H1 (cell line): ENCODE data around the gene PNCK. TPM values are rescaled to one million over a fixed set of nuclear protein-coding genes. Genes with fewer than 3 reads are reported as not detected.

Source experiments
- CTCF ChIA-PET: fragments of 300-600 bp; sonication (Branson Sonifier 250); formaldehyde crosslinking; loops from one replicate; lab custom pipeline; 2021; ENCODE audit not compliant: partially characterized antibody; lab: Charles Lee
- POLR2A ChIA-PET: fragments of 300-600 bp; sonication (Branson Sonifier 250); formaldehyde crosslinking; loops from one replicate; lab custom pipeline; 2021; ENCODE audit warnings: inconsistent platforms; ENCODE audit not compliant: partially characterized antibody; lab: Charles Lee
- DNase-seq, 2 experiments: peaks; one replicate each; pipeline versions ENCODE4 v3.0.0 to v3.0.0-alpha.2; 2010 to 2022; ENCODE audit warnings: low spot score in 2 of 2, low read depth in 1 of 2, mixed read lengths in 1 of 2
- FAIRE-seq: peaks from 2 replicates; lab custom pipeline; 2011; peaks lifted over from hg19 to GRCh38; lab: Jason Lieb, UNC
- H2AFZ ChIP-seq: 2 replicates; pipeline ENCODE4 v1.8.1; 2012; ENCODE audit warnings: low read length, inconsistent platforms
- H2AK5ac ChIP-seq: 2 replicates; pipeline ENCODE4 v1.6.1; 2013; ENCODE audit warnings: low read depth, low read length
- H2BK120ac ChIP-seq: replicated peaks from 2 replicates; pipeline ENCODE3; 2013; ENCODE audit warnings: low read depth, low read length, inconsistent platforms
- H2BK12ac ChIP-seq: 2 replicates; pipeline ENCODE4 v1.6.1; 2013; ENCODE audit warnings: low read depth, low read length
- H2BK15ac ChIP-seq: 2 replicates; pipeline ENCODE4 v1.6.1; 2013; ENCODE audit warnings: low read length
- H2BK20ac ChIP-seq: 2 replicates; pipeline ENCODE4 v1.6.1; 2013; ENCODE audit warnings: low read length
- H2BK5ac ChIP-seq: 2 replicates; pipeline ENCODE4 v1.6.1; 2013; ENCODE audit warnings: low read depth, low read length
- H3K14ac ChIP-seq: 2 replicates; pipeline ENCODE4 v1.6.1; 2013; ENCODE audit warnings: inconsistent platforms; ENCODE audit not compliant: insufficient read length
- H3K18ac ChIP-seq: 2 replicates; pipeline ENCODE4 v1.6.1; 2013; ENCODE audit warnings: low read length; ENCODE audit errors: extremely low read depth
- H3K23ac ChIP-seq: 2 replicates; pipeline ENCODE4 v1.6.1; 2013; ENCODE audit warnings: inconsistent platforms; ENCODE audit not compliant: insufficient read length
- H3K23me2 ChIP-seq: 2 replicates; pipeline ENCODE4 v1.6.1; 2013; ENCODE audit warnings: low read depth, low read length
- H3K27ac ChIP-seq: 2 replicates; pipeline ENCODE4 v1.6.1; 2011; ENCODE audit warnings: low read depth, low read length, inconsistent platforms
- H3K27me3 ChIP-seq, 4 experiments: replicated peaks in 1 of 4; 1 replicate in 1 of 4; 2 replicates in 3 of 4; pipeline versions ENCODE4 v1.6.1 to v1.8.1; 2011 to 2013; ENCODE audit warnings: low read length in 3 of 4, mild to moderate bottlenecking in 3 of 4, inconsistent platforms in 2 of 4, mixed read lengths in 2 of 4, moderate library complexity in 1 of 4; ENCODE audit not compliant: control insufficient read depth in 3 of 4, insufficient read depth in 3 of 4; ENCODE audit errors: extremely low read depth in 1 of 4
- H3K36me3 ChIP-seq, 4 experiments: 2 replicates each; pipeline versions ENCODE4 v1.6.1 to v1.8.1; 2011 to 2013; ENCODE audit warnings: mild to moderate bottlenecking in 4 of 4, low read length in 3 of 4, moderate library complexity in 2 of 4, control low read depth in 1 of 4, inconsistent platforms in 1 of 4; ENCODE audit not compliant: insufficient read depth in 4 of 4, control insufficient read depth in 2 of 4
- H3K4ac ChIP-seq: replicated peaks from 2 replicates; pipeline ENCODE3; 2013; ENCODE audit warnings: low read length, low read depth, mixed read lengths, inconsistent platforms; ENCODE audit not compliant: insufficient read length
- H3K4me1 ChIP-seq, 4 experiments: replicated peaks in 1 of 4; 1 replicate in 1 of 4; 2 replicates in 3 of 4; pipeline versions ENCODE4 v1.6.1 to v1.8.1; 2011 to 2013; ENCODE audit warnings: low read length in 3 of 4, inconsistent platforms in 2 of 4, mixed read lengths in 1 of 4; ENCODE audit not compliant: insufficient read depth in 4 of 4, control insufficient read depth in 3 of 4
- H3K4me2 ChIP-seq, 2 experiments: 2 replicates each; pipeline versions ENCODE4 v1.6.1 to v1.8.1; 2011 to 2013; ENCODE audit warnings: low read depth in 2 of 2, low read length in 2 of 2, control low read depth in 1 of 2, inconsistent platforms in 1 of 2, mild to moderate bottlenecking in 1 of 2; ENCODE audit not compliant: insufficient read depth in 1 of 2
- H3K4me3 ChIP-seq, 4 experiments: fragments of 200-600, 300-600 bp in 1 of 4; sonication (generic), shearing (Covaris generic), sonication (Bioruptor Twin) in 1 of 4; 2 replicates each; pipeline versions ENCODE4 v1.5.1 to v1.8.1; 2011 to 2016; ENCODE audit warnings: low read length in 4 of 4, low read depth in 3 of 4, control low read depth in 2 of 4, inconsistent platforms in 2 of 4, mild to moderate bottlenecking in 2 of 4, mixed read lengths in 1 of 4, moderate library complexity in 1 of 4; ENCODE audit not compliant: insufficient read depth in 2 of 4; ENCODE audit errors: extremely low read depth in 1 of 4
- H3K56ac ChIP-seq: replicated peaks from 2 replicates; pipeline ENCODE3; 2013; ENCODE audit warnings: low read depth, mild to moderate bottlenecking, mixed read lengths, low read length, inconsistent platforms; ENCODE audit not compliant: insufficient read length
- H3K79me1 ChIP-seq: 2 replicates; pipeline ENCODE4 v1.6.1; 2013; ENCODE audit warnings: low read depth, low read length, control low read depth
- H3K79me2 ChIP-seq, 2 experiments: 2 replicates each; pipeline versions ENCODE4 v1.6.1 to v1.8.1; 2012 to 2013; ENCODE audit warnings: low read length in 2 of 2, mild to moderate bottlenecking in 2 of 2, inconsistent platforms in 1 of 2; ENCODE audit not compliant: insufficient read depth in 2 of 2, control insufficient read depth in 1 of 2
- H3K9ac ChIP-seq, 4 experiments: replicated peaks in 1 of 4; 1 replicate in 1 of 4; 2 replicates in 3 of 4; pipeline versions ENCODE4 v1.6.1 to v1.8.1; 2011 to 2013; ENCODE audit warnings: low read depth in 3 of 4, low read length in 3 of 4, control low read depth in 2 of 4, mild to moderate bottlenecking in 2 of 4, moderate library complexity in 2 of 4, inconsistent platforms in 1 of 4; ENCODE audit errors: extremely low read depth in 1 of 4
- H3K9me3 ChIP-seq, 2 experiments: 2 replicates each; pipeline versions ENCODE4 v1.6.1 to v1.8.1; 2012 to 2013; ENCODE audit warnings: mild to moderate bottlenecking in 2 of 2, moderate library complexity in 2 of 2, control low read depth in 1 of 2, inconsistent platforms in 1 of 2, low read depth in 1 of 2, low read length in 1 of 2, mixed read lengths in 1 of 2; ENCODE audit not compliant: insufficient read depth in 2 of 2
- H4K20me1 ChIP-seq, 2 experiments: replicated peaks in 1 of 2; 2 replicates each; pipeline versions ENCODE3 to v1.8.1; 2011 to 2013; ENCODE audit warnings: inconsistent platforms in 2 of 2, low read length in 2 of 2, mild to moderate bottlenecking in 1 of 2; ENCODE audit not compliant: insufficient read depth in 2 of 2, control insufficient read depth in 1 of 2
- H4K5ac ChIP-seq: 2 replicates; pipeline ENCODE4 v1.6.1; 2013; ENCODE audit warnings: low read length, low read depth, mixed read lengths, inconsistent platforms; ENCODE audit not compliant: insufficient read length
- H4K8ac ChIP-seq: 2 replicates; pipeline ENCODE4 v1.8.0; 2013; ENCODE audit warnings: mild to moderate bottlenecking, moderate library complexity, low read length, inconsistent platforms; ENCODE audit not compliant: insufficient read depth; ENCODE audit errors: extremely low read depth
- H4K91ac ChIP-seq: replicated peaks from 2 replicates; pipeline ENCODE3; 2013; ENCODE audit warnings: low read length, mixed read lengths, inconsistent platforms; ENCODE audit not compliant: insufficient read length
- ASH2L ChIP-seq: fragments of 200-600, 300-600 bp; sonication (generic); IDR thresholded peaks from one replicate; pipeline ENCODE4 v1.7.1; 2017; ENCODE audit warnings: low read length
- CEBPB ChIP-seq: IDR thresholded peaks from 2 replicates; pipeline ENCODE4 v1.6.1; 2012; ENCODE audit warnings: low read depth, low read length
- GTF2F1 ChIP-seq: IDR thresholded peaks from 2 replicates; pipeline ENCODE4 v1.6.1; 2012; ENCODE audit warnings: low read depth, low read length, improper control_type of control experiment, borderline replicate concordance
- MAFK ChIP-seq: IDR thresholded peaks from 2 replicates; pipeline ENCODE4 v1.6.1; 2012; ENCODE audit warnings: low read depth, mild to moderate bottlenecking, improper control_type of control experiment, low read length
- NANOG ChIP-seq: IDR thresholded peaks from 2 replicates; pipeline ENCODE4 v1.6.1; 2011; ENCODE audit warnings: low read length, low read depth, mild to moderate bottlenecking, inconsistent platforms; ENCODE audit not compliant: insufficient read depth, poor library complexity, severe bottlenecking
- POU5F1 ChIP-seq: IDR thresholded peaks from 2 replicates; pipeline ENCODE4 v1.6.1; 2011; ENCODE audit warnings: low read depth, mild to moderate bottlenecking, low read length, moderate library complexity
- SIRT6 ChIP-seq: IDR thresholded peaks from one replicate; pipeline ENCODE4 v1.7.1; 2012; ENCODE audit warnings: low read length, inconsistent platforms
- WGBS, 2 experiments: shearing (Covaris generic) in 1 of 2; methylation state at CpG; one replicate each; pipeline versions ENCODE4 v1.1.6 to v1.1.7; 2013 to 2015; ENCODE audit warnings: low lambda C conversion rate in 2 of 2, mixed read lengths in 2 of 2, inconsistent platforms in 1 of 2, low coverage in 1 of 2, missing lambda C conversion rate in 1 of 2; ENCODE audit not compliant: insufficient replicate concordance in 2 of 2, insufficient coverage in 1 of 2, insufficient read length in 1 of 2; ENCODE audit errors: extremely low coverage in 1 of 2, missing lambda C conversion rate in 1 of 2; 5-methylcytosine and 5-hydroxymethylcytosine counted together
- polyA plus RNA-seq, 7 experiments: library from polyadenylated mRNA; depleted of rRNA in 3 of 7; stranded (reverse) in 5 of 7; unstranded in 2 of 7; fragments of >200 nt in 5 of 7; fragments of 200-250 nt in 2 of 7; gene quantifications; 1 replicate in 5 of 7; 2 replicates in 1 of 7; 4 replicates in 1 of 7; pipeline versions ENCODE4 v1.2.1 to v1.2.3, GENCODE V29; 2011 to 2013; ENCODE audit warnings: missing spikeins in 2 of 7, mixed read lengths in 2 of 7
- total RNA-seq: library from RNA; stranded (reverse); fragmentation: NEBNext Ultra II Directional; extraction: Animal tissue kit (Norgen Biotek cat#: 25700); gene quantifications from 2 replicates; pipeline ENCODE4 v1.2.1, GENCODE V29; 2021
- TF ChIP-seq, protein P1 (sequence below): IDR thresholded peaks from 2 replicates; pipeline ENCODE4 v1.6.1; 2011; ENCODE audit warnings: low read depth, mild to moderate bottlenecking, low read length; ENCODE audit not compliant: insufficient read depth
- TF ChIP-seq, protein P2 (sequence below): IDR thresholded peaks from 2 replicates; pipeline ENCODE4 v1.6.1; 2011; ENCODE audit warnings: low read length, improper control_type of control experiment

The PNCK gene
- total and polyA plus RNA-seq, 2 of the 8 experiments (the other 6 are each of a cell fraction or from before 2014, with no cell fraction given) = 6.2 to 6.3 TPM

DNA sequence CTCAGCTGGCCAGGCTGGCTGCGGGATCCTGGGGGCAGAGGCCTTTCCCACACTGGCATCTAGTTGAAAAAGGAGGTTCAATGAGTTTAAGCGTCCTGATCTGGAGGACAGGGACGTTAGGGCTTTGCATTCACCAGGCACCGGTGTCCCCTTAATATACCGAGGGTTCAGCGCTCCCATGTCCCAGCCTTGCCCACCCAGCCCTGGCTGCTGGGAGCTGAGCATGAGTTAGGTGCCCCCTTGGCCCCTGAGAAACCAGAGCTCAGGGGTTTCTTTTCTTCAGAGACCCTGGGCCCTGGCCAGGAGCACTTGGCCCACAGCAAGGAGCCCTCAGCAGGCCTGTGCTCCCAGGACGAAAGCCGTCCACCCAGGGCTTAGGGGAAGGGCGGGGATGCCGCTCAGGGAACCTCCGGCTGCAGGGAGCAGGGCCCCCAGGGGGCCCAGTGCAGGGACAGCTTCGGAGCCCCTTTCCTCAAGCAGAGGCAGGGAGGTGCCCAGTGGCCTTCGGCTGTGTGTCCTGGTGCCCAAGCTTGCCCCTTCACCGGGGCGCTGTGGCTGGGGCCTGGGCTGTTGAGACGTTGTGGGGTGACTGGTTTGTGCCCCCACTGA lies 47.5 kb downstream of the PNCK start:
- H4K91ac ChIP-seq = no peak overlapping the region
- no peak overlapping the region for H3K56ac ChIP-seq
- H3K4me3 ChIP-seq = no peak overlapping the region
- no peak overlapping the region for H4K8ac ChIP-seq
- no peak overlapping the region for H2BK120ac ChIP-seq
- no peaks in the 10 kb centered on the region for H3K79me2 ChIP-seq
- H2BK12ac ChIP-seq = no peak overlapping the region
- H3K9ac ChIP-seq = no peak overlapping the region
- no peak overlapping the region for H4K5ac ChIP-seq
- H3K4me1 ChIP-seq = peaks cover 0 to 3% (median 0%) of the 10 kb centered on the region in 4 experiments; a peak in 1 of 7 replicates
- no peak overlapping the region for H3K27ac ChIP-seq
- no peaks in the 10 kb centered on the region for H4K20me1 ChIP-seq
- H2BK20ac ChIP-seq = no peak overlapping the region
- H2AK5ac ChIP-seq = no peak overlapping the region
- ChIA-PET POLR2A (no interaction called here), CTCF (interaction anchor here (0.7 to 1.2 kb wide), 7 partner anchors 9 to 154 kb away, joined by 3 to 4 read pairs (median 3); no protein-coding TSS in a partner anchor)
- H2BK15ac ChIP-seq = no peak overlapping the region
- no peaks in the 10 kb centered on the region for H3K79me1 ChIP-seq
- H3K4ac ChIP-seq = no peak overlapping the region
- no peak overlapping the region for H3K23ac ChIP-seq
- no peak overlapping the region for H2BK5ac ChIP-seq
- H3K23me2 ChIP-seq = no peaks in the 10 kb centered on the region
- DNase-seq = no peak
- WGBS, 2 experiments = 92% methylated on average over 8 of the region's 16 CpGs; no CpG with 5 or more reads in 1 of the 2 experiments
- FAIRE-seq = no peak
- H3K9me3 ChIP-seq = no peaks in the 10 kb centered on the region
- H3K36me3 ChIP-seq = no peaks in the 10 kb centered on the region
- no peak overlapping the region for H2AFZ ChIP-seq
- H3K4me2 ChIP-seq = no peak overlapping the region
- no peak overlapping the region for H3K18ac ChIP-seq
- TF ChIP-seq, protein P1, sequence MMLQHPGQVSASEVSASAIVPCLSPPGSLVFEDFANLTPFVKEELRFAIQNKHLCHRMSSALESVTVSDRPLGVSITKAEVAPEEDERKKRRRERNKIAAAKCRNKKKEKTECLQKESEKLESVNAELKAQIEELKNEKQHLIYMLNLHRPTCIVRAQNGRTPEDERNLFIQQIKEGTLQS = no peak
- TF ChIP-seq SIRT6 (no peak), POU5F1 (no peak), MAFK (no peak), ASH2L (no peak), NANOG (no peak), GTF2F1 (no peak), CEBPB (no peak)
- TF ChIP-seq, protein P2, sequence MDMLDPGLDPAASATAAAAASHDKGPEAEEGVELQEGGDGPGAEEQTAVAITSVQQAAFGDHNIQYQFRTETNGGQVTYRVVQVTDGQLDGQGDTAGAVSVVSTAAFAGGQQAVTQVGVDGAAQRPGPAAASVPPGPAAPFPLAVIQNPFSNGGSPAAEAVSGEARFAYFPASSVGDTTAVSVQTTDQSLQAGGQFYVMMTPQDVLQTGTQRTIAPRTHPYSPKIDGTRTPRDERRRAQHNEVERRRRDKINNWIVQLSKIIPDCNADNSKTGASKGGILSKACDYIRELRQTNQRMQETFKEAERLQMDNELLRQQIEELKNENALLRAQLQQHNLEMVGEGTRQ = no peak
- no peaks in the 10 kb centered on the region for H3K27me3 ChIP-seq
- H3K14ac ChIP-seq = no peak overlapping the region
